ENCODE measurements around the gene CLDN9.

GRCh38 chr16:3025032-3026002 is 12.6 kb downstream of the CLDN9 start:
- TF ChIP-seq POLR2A (IDR thresholded peaks at IDR 0.05; ENCODE audit: low read length) = no peak
- TF ChIP-seq CTCF (IDR thresholded peaks at IDR 0.05) = no peak
- TF ChIP-seq RCOR1 (IDR thresholded peaks at IDR 0.05; ENCODE audit: low read depth, low read length) = no peak
- TF ChIP-seq TFCP2L1 (CRISPR knock-in tag; IDR thresholded peaks at IDR 0.05) = no peak; the same call in 1 of the 2 replicates
- TF ChIP-seq HES2 (IDR thresholded peaks at IDR 0.05) = no peak

Data from A549 (cell line).